Naive thymus-derived CD8-positive, alpha-beta T cell (primary cell): ENCODE measurements around the gene ZNF787. TPM values are rescaled to one million over a fixed set of nuclear protein-coding genes. Genes with fewer than 3 reads are reported as not detected.

Experiments used
- ATAC-seq, 2 donors: fragments of 150-1000 bp; cut with Tn5 transposase in 1 of 2; sonication (Bioruptor Pico), chemical (Tn5 transposase) in 1 of 2; 1 replicate in 1 of 2; 2 replicates in 1 of 2; pipeline ENCODE4 v1.10.0; 2021; ENCODE audit warnings: mild to moderate bottlenecking in 2 of 2, moderate library complexity in 2 of 2
- POLR2A ChIA-PET: fragments of 350-600 bp; sonication (Branson Sonifier 250); formaldehyde crosslinking; loops from one replicate; lab custom pipeline; 2021; ENCODE audit warnings: antibody characterized with exemption; lab: Charles Lee
- DNase-seq, 10 donors: peaks; one replicate each; pipeline versions ENCODE4 v3.0.0 to v3.0.0-alpha.2; 2020 to 2022
- H3K27ac Mint-ChIP-seq, 10 donors: one replicate each; pipeline ENCODE4 v1.8.0; 2020 to 2022; ENCODE audit warnings: mild to moderate bottlenecking in 10 of 10, mixed read lengths in 10 of 10, moderate library complexity in 4 of 10, inconsistent platforms in 1 of 10
- H3K27me3 Mint-ChIP-seq, 5 donors: one replicate each; pipeline ENCODE4 v1.8.0; 2021 to 2022; ENCODE audit warnings: mixed read lengths in 5 of 5
- H3K36me3 Mint-ChIP-seq, 3 donors: one replicate each; pipeline ENCODE4 v1.8.0; 2020 to 2022; ENCODE audit warnings: mixed read lengths in 3 of 3, mild to moderate bottlenecking in 2 of 3, inconsistent platforms in 1 of 3
- H3K4me1 Mint-ChIP-seq, 4 donors: one replicate each; pipeline ENCODE4 v1.8.0; 2021 to 2022; ENCODE audit warnings: mixed read lengths in 4 of 4
- H3K4me3 Mint-ChIP-seq, 10 donors: one replicate each; pipeline ENCODE4 v1.8.0; 2020 to 2022; ENCODE audit warnings: mild to moderate bottlenecking in 10 of 10, mixed read lengths in 10 of 10, moderate library complexity in 6 of 10, inconsistent platforms in 1 of 10
- H3K9me3 Mint-ChIP-seq, 9 donors: one replicate each; pipeline ENCODE4 v1.8.0; 2020 to 2022; ENCODE audit warnings: mixed read lengths in 9 of 9, mild to moderate bottlenecking in 3 of 9, inconsistent platforms in 1 of 9, moderate library complexity in 1 of 9
- polyA plus RNA-seq, 3 donors: library from polyadenylated mRNA; unstranded; fragments of 300-500 nt; fragmentation: Illumina TruSeq; gene quantifications; one replicate each; pipeline ENCODE4 v1.2.3, GENCODE V29; 2021
- total RNA-seq, 8 experiments: library from RNA in 2 of 8; stranded (reverse) in 2 of 8; gene quantifications; one replicate each; pipeline ENCODE4 v1.2.3 and lab custom pipeline; 2021 to 2026

Gene ZNF787
- total and polyA plus RNA-seq, 5 experiments from 2014 or later = 0.49 to 29.4 (median 1.9) TPM

DNA sequence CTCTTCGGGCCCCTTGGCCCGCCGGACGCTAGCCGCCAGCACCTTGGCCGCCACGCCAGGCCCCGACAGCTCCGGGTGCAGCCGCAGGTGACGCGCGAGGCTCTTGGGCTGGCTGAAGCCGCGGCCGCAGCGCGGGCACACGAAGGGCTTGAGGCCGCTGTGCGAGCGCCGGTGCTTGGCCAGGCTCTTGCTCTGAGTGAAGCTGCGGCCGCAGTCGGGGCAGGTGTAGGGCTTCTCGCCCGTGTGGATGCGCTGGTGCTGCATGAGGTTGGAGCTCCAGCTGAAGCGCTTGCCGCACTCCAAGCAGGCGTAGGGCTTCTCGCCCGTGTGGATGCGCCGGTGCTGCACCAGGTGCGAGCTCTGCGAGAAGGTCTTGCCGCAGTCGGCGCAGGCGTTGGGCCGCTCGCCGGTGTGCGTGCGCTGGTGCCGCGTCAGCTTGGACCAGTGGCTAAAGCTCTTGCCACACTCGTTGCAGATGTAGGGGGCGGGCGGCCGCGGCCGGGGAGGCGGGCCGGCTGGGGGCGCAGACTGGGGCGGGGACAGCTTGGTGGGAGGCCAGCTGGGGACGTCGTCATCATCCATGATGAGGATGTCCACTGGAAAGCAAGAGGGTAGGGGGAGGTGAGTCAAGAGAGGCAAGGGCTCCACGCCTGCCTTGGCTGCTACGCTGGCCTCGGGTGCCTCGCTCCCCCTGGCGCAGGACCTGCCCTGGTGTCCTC, 32.4 kb downstream of the ZNF787 start:
- POLR2A ChIA-PET = no interaction called here
- H3K27me3 Mint-ChIP-seq = no peaks in the 10 kb centered on the region
- H3K36me3 Mint-ChIP-seq = peaks cover 0 to 28% (median 10%) of the 10 kb centered on the region in 3 donors
- ATAC-seq (no peak), DNase-seq (no peak)
- H3K9me3 Mint-ChIP-seq = no peaks in the 10 kb centered on the region
- H3K4me3 Mint-ChIP-seq = no peak overlapping the region
- no peak overlapping the region for H3K27ac Mint-ChIP-seq
- H3K4me1 Mint-ChIP-seq = peaks cover 3 to 15% (median 13%) of the 10 kb centered on the region in 4 donors

DNA sequence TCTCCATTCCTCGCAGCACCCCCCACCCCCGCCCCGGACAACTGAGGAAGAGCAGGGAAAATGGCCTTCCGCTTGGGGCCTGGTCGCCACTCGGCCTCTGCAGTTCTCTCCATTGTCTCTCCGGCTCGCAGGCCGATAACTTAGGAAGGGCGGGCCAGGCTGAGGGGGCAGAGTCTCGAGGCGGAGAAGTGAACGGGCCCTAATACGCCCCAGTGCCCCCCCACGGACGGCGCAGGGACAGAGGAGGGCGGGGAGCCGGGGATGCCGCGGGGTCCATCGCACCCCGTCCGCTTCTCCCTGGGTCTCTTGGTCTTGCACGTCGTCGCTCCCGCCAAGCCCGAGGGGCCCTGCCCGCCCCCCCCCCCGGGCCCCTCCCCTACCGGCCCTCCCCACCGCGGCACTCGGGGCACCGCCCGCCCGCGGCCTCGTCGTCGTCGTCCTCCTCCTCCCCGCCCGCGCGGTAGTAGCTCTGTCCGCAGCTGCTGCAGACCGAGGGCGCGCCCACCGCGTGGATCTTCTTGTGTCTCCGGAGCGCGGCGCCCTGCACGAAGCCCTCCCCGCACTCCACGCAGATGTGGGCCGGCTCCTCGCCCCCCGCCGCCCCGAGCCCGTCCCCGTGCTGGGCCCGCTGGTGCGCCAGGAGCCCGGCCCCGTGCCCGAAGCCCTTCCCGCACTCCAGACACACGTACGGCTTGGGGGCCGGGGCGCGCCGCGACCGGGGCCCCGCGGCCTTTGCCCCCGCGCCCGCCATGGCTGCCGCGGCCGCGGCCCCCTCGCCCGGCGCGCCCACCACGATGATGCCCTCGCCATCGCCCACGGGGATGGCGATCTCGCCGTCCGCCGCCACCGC, 33.2 kb downstream of the ZNF787 start:
- Mint-ChIP-seq H3K4me3 (no peak overlapping the region), H3K27me3 (no peaks in the 10 kb centered on the region), H3K9me3 (no peaks in the 10 kb centered on the region), H3K36me3 (peaks cover 0 to 23% (median 6%) of the 10 kb centered on the region in 3 donors), H3K27ac (no peak overlapping the region), H3K4me1 (peaks cover 3 to 10% (median 8%) of the 10 kb centered on the region in 4 donors)
- DNase-seq (no peak), ATAC-seq (no peak)
- POLR2A ChIA-PET = no interaction called here

- POLR2A ChIA-PET = no interaction called here
- DNase-seq = no peak
Observed at GRCh38 chr19:56086671-56087430, 34.2 kb downstream of the ZNF787 start.

DNA sequence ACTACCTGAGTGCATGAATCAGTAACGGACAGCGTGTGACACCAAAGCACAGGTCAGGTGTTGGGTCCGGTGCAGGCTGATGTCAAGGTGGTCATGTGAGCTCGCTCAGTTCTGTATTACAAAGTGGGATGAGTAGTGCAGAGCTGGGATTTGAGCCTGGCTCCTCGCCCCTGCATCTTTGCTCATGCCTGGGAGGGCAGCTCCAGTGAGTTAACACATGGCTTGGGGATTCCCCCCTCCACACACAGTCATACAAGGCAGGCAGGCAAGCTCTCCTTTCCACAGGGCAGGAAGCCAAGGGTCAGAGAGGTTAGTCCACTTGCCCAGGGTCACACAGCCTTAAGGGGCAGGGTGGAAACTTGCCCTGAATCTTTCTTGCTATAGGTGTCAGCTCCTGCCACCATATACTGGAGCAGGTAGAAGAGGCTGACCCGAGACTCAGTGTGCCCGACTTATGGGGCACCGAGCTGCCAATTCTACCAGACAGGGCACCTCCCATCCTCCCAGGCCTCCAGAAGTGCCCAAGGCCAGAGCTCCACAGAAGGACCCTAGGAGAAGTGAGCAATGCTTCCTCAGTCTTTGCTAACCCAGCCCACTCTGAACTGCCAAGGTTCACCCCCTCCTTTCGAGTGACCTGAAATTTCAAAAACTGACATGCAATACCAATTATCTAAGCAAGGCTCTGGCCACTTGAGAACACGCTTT, 35.4 kb downstream of the ZNF787 start:
- POLR2A ChIA-PET = no interaction called here
- Mint-ChIP-seq H3K27me3 (peaks cover 0 to 14% (median 7%) of the 10 kb centered on the region in 5 donors), H3K4me1 (peaks cover 8 to 15% (median 11%) of the 10 kb centered on the region in 4 donors), H3K9me3 (no peaks in the 10 kb centered on the region), H3K4me3 (no peak overlapping the region), H3K27ac (no peak overlapping the region), H3K36me3 (peaks cover 0 to 14% (median 2%) of the 10 kb centered on the region in 3 donors)
- ATAC-seq (no peak), DNase-seq (no peak)

More at GRCh38 chr19:56086671-56087430, 34.2 kb downstream of the ZNF787 start:
- H3K36me3 Mint-ChIP-seq = peaks cover 0 to 18% (median 6%) of the 10 kb centered on the region in 3 donors
- no peak for ATAC-seq
- peaks cover 0 to 10% (median 7%) of the 10 kb centered on the region in 4 donors for H3K4me1 Mint-ChIP-seq
- H3K27ac Mint-ChIP-seq = no peak overlapping the region
- no peaks in the 10 kb centered on the region for H3K9me3 Mint-ChIP-seq
- H3K27me3 Mint-ChIP-seq = peaks cover 0 to 3% (median 0%) of the 10 kb centered on the region in 5 donors
- H3K4me3 Mint-ChIP-seq = no peak overlapping the region

DNA sequence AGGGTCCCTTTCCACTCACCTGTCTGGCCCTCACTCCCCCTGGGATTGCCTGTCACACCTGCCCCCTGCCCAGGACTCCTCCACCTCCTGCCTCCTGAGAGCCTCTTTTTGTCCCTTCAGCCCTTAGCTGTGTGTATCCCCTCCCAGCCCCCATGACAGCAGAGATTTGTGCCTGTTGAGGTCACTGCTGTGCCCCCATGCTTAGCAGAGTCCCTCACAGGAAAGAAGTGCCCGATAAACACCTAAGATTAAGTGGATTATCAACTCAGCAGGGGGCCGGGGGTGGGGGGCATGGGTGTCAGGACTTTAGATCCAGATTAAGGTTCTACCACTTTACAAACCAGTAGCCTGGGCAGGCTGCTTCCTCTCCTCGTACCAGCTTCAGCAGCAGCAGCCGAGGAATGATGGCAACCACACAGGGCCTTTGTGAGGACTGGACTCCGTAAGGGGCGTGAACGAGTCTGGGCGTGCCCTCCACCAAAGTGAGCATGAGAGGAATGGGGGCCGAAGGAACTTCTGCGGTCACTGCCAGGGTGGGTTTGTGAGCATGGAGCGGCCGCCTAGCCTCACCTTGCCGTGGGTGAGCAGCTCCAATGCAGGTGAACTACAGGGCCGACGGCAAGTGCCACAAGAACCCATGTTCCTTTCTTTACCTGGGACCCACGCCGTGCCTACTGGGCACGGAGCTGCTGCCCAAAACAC, 36.1 kb downstream of the ZNF787 start:
- POLR2A ChIA-PET = interaction anchor here (0.7 kb wide), 1 partner anchor 363 kb away, joined by 4 read pairs; no protein-coding TSS in a partner anchor
- no peak for ATAC-seq
- peaks cover 0 to 13% (median 2%) of the 10 kb centered on the region in 3 donors for H3K36me3 Mint-ChIP-seq

GRCh38 chr19:56083668-56084067, 37.4 kb downstream of the ZNF787 start:
- Mint-ChIP-seq H3K9me3 (no peaks in the 10 kb centered on the region), H3K4me3 (no peak overlapping the region), H3K27me3 (peaks cover 0 to 16% (median 11%) of the 10 kb centered on the region in 5 donors), H3K4me1 (peaks cover 8 to 17% (median 13%) of the 10 kb centered on the region in 4 donors), H3K36me3 (peaks cover 0 to 8% (median 0%) of the 10 kb centered on the region in 3 donors), H3K27ac (no peak overlapping the region)
- DNase-seq = no peak
- POLR2A ChIA-PET = no interaction called here
- ATAC-seq = no peak

More for the DNA sequence above, 36.1 kb downstream of the ZNF787 start:
- Mint-ChIP-seq H3K4me3 (no peak overlapping the region), H3K27me3 (peaks cover 0 to 16% (median 9%) of the 10 kb centered on the region in 5 donors), H3K4me1 (peaks cover 9 to 17% (median 13%) of the 10 kb centered on the region in 4 donors), H3K27ac (no peak overlapping the region), H3K9me3 (no peaks in the 10 kb centered on the region)
- no peak for DNase-seq

- H3K27ac Mint-ChIP-seq = peak overlapping the region in 4 of 10 donors; percentile 20 to 60 (median 48)
- H3K27me3 Mint-ChIP-seq = peaks cover 1 to 25% (median 17%) of the 10 kb centered on the region in 5 donors
- POLR2A ChIA-PET = interaction anchor here (1.0 kb wide), 1 partner anchor 40 kb away, joined by 3 read pairs; the partner anchor contains the start of gene ZNF787
- no peaks in the 10 kb centered on the region for H3K9me3 Mint-ChIP-seq
- peak overlapping the region; percentile 67 to 85 (median 78) for H3K4me3 Mint-ChIP-seq
- DNase-seq = peak; percentile 22 to 76 (median 54)
- peak; percentile 56 to 69 for ATAC-seq
- H3K36me3 Mint-ChIP-seq = no peaks in the 10 kb centered on the region
- peaks cover 6 to 15% (median 13%) of the 10 kb centered on the region in 4 donors for H3K4me1 Mint-ChIP-seq
Observed at GRCh38 chr19:56080669-56081401, 40.3 kb downstream of the ZNF787 start.

DNA sequence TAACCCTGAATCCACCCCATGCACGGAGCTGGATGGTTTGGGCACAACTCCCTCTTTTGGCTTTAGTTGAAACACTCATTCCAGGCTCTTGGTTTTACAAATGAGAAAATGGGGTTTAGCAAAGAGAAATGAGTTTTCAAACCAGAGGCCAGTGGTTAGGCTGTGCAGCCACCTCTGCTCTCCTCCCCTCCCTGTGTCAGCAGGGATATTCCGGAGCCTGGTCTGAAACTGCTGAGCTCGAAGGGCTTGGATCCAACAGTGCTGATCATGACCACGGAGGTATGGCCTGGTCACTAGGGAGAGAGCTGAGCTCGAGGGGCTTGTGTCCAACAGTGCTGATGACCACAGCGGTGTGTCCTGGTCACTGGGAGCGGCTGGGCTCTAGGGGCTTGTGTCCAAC, 41.5 kb downstream of the ZNF787 start:
- DNase-seq = no peak
- Mint-ChIP-seq H3K36me3 (no peaks in the 10 kb centered on the region), H3K27me3 (peaks cover 1 to 27% (median 17%) of the 10 kb centered on the region in 5 donors), H3K4me1 (peaks cover 6 to 15% (median 13%) of the 10 kb centered on the region in 4 donors), H3K9me3 (no peaks in the 10 kb centered on the region), H3K4me3 (peak overlapping the region in 1 of 10 donors; percentile 22), H3K27ac (no peak overlapping the region)
- POLR2A ChIA-PET = no interaction called here
- ATAC-seq = no peak

DNA sequence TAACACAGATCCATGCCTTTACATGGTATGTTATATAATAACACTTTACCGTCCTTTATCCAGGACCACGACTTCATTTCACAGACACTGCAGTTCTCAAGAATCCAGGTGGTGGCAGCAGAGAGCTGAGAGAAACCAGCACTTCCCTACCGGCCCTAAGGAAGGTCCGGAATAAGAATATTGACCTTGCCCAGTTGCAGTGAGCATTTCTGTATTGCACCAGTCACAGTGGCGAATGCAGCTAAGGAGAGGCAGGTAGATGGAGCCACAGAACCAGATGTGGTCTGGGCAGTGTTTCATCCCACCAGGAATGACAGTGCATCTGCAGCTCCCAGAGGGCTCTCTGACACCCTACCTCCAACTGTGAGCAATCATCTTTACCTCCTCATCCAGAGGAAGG, 44.6 kb downstream of the ZNF787 start:
- DNase-seq (peak in 7 of 10 donors; percentile 5 to 38 (median 25)), ATAC-seq (no peak)
- Mint-ChIP-seq H3K4me1 (peaks cover 8 to 10% (median 9%) of the 10 kb centered on the region in 4 donors), H3K27me3 (peaks cover 1 to 29% (median 15%) of the 10 kb centered on the region in 5 donors), H3K36me3 (no peaks in the 10 kb centered on the region), H3K4me3 (no peak overlapping the region), H3K27ac (no peak overlapping the region), H3K9me3 (no peaks in the 10 kb centered on the region)
- POLR2A ChIA-PET = interaction anchor here (0.6 kb wide), 1 partner anchor 1163 kb away, joined by 3 read pairs; no protein-coding TSS in a partner anchor

DNA sequence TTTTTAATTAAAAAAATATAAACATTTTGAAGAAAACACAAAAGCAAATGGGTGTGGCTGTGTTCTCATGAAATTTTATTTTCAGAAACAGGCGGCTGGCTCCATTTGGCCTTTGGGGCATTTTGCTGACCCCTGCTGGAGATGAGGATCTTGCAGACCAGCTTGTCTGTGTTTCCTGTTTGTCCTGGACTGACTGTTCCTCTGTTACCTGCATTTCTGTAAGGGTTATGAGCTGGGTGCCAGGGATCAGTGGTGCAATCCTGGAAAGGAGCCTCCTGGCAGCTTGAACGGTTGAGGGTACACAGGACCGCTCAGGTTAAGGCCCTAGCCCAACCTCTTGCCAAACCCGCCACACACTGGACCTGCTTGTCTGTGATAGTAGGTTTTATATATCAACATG, 49.9 kb downstream of the ZNF787 start:
- DNase-seq (no peak), ATAC-seq (no peak)
- H3K9me3 Mint-ChIP-seq = no peaks in the 10 kb centered on the region
- H3K27me3 Mint-ChIP-seq = peaks cover 0 to 14% (median 7%) of the 10 kb centered on the region in 5 donors
- H3K27ac Mint-ChIP-seq = no peak overlapping the region
- no peaks in the 10 kb centered on the region for H3K36me3 Mint-ChIP-seq
- POLR2A ChIA-PET = no interaction called here
- H3K4me3 Mint-ChIP-seq = no peak overlapping the region
- peaks cover 3 to 10% (median 9%) of the 10 kb centered on the region in 4 donors for H3K4me1 Mint-ChIP-seq
